K562 (cell line): ENCODE results near the gene CPT1C. TPM values are rescaled to one million over a fixed set of nuclear protein-coding genes. Genes with fewer than 3 reads are reported as not detected.

ENCODE experiments used
- ATF7 ChIP-seq: fragments of 450-650 bp; IDR thresholded peaks from 2 replicates; pipeline ENCODE4 v1.7.1; 2014; ENCODE audit warnings: mild to moderate bottlenecking, moderate library complexity
- CBX2 ChIP-seq: fragments of 200-600 bp; sonication (generic); IDR thresholded peaks from one replicate; pipeline ENCODE4 v1.6.1; 2012; ENCODE audit warnings: mild to moderate bottlenecking, low read length, inconsistent platforms; ENCODE audit not compliant: insufficient read depth, poor library complexity, severe bottlenecking
- CTBP1 ChIP-seq: fragments of 450-650 bp; IDR thresholded peaks from 2 replicates; pipeline ENCODE4 v1.6.1; 2016; ENCODE audit warnings: borderline replicate concordance
- CUX1 ChIP-seq: fragments of 200-800 bp; sonication (Bioruptor generic); IDR thresholded peaks from 2 replicates; pipeline ENCODE4 v1.6.1; 2016; ENCODE audit warnings: missing genetic modification characterization, missing compliant biosample characterization
- KDM5B ChIP-seq: fragments of 200-600 bp; sonication (generic); IDR thresholded peaks from 2 replicates; pipeline ENCODE4 v1.6.1; 2012; ENCODE audit warnings: low read depth, mild to moderate bottlenecking, moderate library complexity, low read length, control low read depth, inconsistent platforms; ENCODE audit not compliant: insufficient replicate concordance
- NBN ChIP-seq: fragments of 450-650 bp; IDR thresholded peaks from 2 replicates; pipeline ENCODE4 v1.6.1; 2016; ENCODE audit warnings: low read depth, mild to moderate bottlenecking
- NFRKB ChIP-seq: fragments of 450-650 bp; IDR thresholded peaks from 2 replicates; pipeline ENCODE4 v1.6.1; 2016; ENCODE audit warnings: low read depth
- PHB ChIP-seq: fragments of 250-450 bp; sonication (Bioruptor Pico); IDR thresholded peaks from 2 replicates; pipeline ENCODE4 v1.5.0; 2021
- TAF9B ChIP-seq: fragments of 450-650 bp; IDR thresholded peaks from 2 replicates; pipeline ENCODE4 v1.6.1; 2018; ENCODE audit warnings: mild to moderate bottlenecking; ENCODE audit not compliant: partially characterized antibody
- ZNF239 ChIP-seq: fragments of 250-450 bp; sonication (Bioruptor Pico); IDR thresholded peaks from 2 replicates; pipeline ENCODE4 v1.4.0; 2020; ENCODE audit warnings: mild to moderate bottlenecking
- ZNF589 ChIP-seq: fragments of 200-800 bp; sonication (Bioruptor generic); IDR thresholded peaks from 2 replicates; pipeline ENCODE4 v1.6.1; 2016; ENCODE audit warnings: low read depth, missing genetic modification characterization, missing compliant biosample characterization
- ZNF75A ChIP-seq: fragments of 450-650 bp; formaldehyde crosslinking; IDR thresholded peaks from 2 replicates; pipeline ENCODE4 v1.4.0; 2020; ENCODE audit warnings: mild to moderate bottlenecking
- polyA plus RNA-seq, 8 experiments: library from polyadenylated mRNA; depleted of rRNA in 4 of 8; stranded (reverse) in 5 of 8; unstranded in 3 of 8; fragments of >200 nt; fragmentation: Nextera tagmentation in 2 of 8; fragmentation: Illumina TruSeq in 1 of 8; extraction: Ambion mirVana in 2 of 8; extraction: Trizol in 1 of 8; gene quantifications; 2 replicates each; pipeline versions ENCODE4 v1.2.1 to v1.2.3, GENCODE V29; 2011 to 2014; ENCODE audit warnings: inconsistent platforms in 1 of 8, missing spikeins in 1 of 8
- total RNA-seq, 7 experiments: library from RNA; depleted of rRNA in 6 of 7; stranded (reverse); fragments of >200 nt in 6 of 7; fragmentation: Illumina TruSeq in 2 of 7; extraction: Trizol in 2 of 7; gene quantifications; 2 replicates each; pipeline versions ENCODE4 v1.2.1 to v1.2.3, GENCODE V29; 2011 to 2021; ENCODE audit warnings: low replicate concordance in 1 of 7
- TF ChIP-seq, protein P1 (sequence below): IDR thresholded peaks from 2 replicates; pipeline ENCODE4 v1.6.1; 2011; ENCODE audit warnings: borderline replicate concordance, low read depth, mild to moderate bottlenecking, moderate library complexity, low read length; ENCODE audit not compliant: insufficient read depth, poor library complexity, severe bottlenecking
- TF ChIP-seq, protein P2 (sequence below): fragments of 450-650 bp; IDR thresholded peaks from 2 replicates; pipeline ENCODE4 v1.6.1; 2016
- TF ChIP-seq, protein P3 (sequence below): fragments of 450-650 bp; formaldehyde crosslinking; IDR thresholded peaks from 2 replicates; pipeline ENCODE4 v1.4.0; 2020; ENCODE audit warnings: mild to moderate bottlenecking, mixed read lengths

The CPT1C gene
- total and polyA plus RNA-seq, 9 of the 15 experiments (the other 6 are each of a cell fraction or from before 2014, with no cell fraction given) = 1.9 to 12.3 (median 3.0) TPM

DNA sequence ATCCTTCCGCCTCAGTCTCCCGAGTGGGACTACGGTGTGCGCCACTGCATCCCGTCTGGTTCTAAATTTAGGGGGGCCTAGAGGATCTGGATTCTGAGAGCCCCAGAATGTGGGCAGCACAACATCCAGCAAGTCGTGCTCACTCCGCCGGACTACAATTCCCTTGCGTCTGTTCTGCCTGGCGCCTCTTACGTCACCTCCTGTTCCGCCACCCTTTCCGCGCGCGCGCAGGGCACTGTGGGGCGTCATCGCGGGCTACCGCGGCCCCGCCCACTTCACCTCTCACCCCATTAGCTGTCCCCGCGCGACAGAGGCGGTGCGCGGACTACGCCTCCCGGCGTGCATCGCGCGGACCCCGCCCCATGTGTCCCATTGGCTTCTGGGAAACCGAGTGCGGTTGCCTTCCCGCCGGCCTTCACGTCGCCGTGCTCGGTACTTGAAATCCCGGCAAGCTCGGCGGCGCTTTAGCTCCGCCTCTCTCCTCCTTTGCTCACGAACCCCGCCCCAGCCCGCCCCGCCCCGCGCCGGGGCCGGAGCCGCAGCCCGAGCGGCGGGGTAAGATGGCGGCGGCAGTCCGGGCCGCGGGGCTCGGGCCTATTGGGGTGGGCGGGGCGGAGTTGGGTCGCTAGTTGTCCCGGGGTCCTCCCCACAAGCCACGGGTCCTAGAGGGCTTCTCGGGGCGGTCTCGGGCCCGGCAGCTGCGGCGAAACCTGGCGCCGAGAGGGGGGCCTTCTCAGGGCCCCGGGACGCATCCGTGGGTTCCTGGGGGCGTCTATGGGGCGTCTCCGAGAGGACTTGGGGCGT is 49.0 kb upstream of the CPT1C start, which contains the start of gene SCAF1 (continued):
- TF ChIP-seq CBX2 (no peak), KDM5B (peak; percentile 74), ZNF589 (CRISPR knock-in tag) (0 out of 2 replicates have a peak, but pooled peaks have one; percentile 21), TAF9B (peak; percentile 28), CTBP1 (peak; percentile 55), NFRKB (no peak; the same call in 1 of the 2 replicates), NBN (no peak; the same call in 1 of the 2 replicates), ZNF75A (CRISPR knock-in tag) (no peak), ATF7 (peak; percentile 98), ZNF239 (no peak), PHB (CRISPR knock-in tag) (0 out of 2 replicates have a peak, but pooled peaks have one; percentile 43), CUX1 (CRISPR knock-in tag) (no peak)
- TF ChIP-seq, protein P1, sequence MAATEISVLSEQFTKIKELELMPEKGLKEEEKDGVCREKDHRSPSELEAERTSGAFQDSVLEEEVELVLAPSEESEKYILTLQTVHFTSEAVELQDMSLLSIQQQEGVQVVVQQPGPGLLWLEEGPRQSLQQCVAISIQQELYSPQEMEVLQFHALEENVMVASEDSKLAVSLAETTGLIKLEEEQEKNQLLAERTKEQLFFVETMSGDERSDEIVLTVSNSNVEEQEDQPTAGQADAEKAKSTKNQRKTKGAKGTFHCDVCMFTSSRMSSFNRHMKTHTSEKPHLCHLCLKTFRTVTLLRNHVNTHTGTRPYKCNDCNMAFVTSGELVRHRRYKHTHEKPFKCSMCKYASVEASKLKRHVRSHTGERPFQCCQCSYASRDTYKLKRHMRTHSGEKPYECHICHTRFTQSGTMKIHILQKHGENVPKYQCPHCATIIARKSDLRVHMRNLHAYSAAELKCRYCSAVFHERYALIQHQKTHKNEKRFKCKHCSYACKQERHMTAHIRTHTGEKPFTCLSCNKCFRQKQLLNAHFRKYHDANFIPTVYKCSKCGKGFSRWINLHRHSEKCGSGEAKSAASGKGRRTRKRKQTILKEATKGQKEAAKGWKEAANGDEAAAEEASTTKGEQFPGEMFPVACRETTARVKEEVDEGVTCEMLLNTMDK = no peak
- TF ChIP-seq, protein P2, sequence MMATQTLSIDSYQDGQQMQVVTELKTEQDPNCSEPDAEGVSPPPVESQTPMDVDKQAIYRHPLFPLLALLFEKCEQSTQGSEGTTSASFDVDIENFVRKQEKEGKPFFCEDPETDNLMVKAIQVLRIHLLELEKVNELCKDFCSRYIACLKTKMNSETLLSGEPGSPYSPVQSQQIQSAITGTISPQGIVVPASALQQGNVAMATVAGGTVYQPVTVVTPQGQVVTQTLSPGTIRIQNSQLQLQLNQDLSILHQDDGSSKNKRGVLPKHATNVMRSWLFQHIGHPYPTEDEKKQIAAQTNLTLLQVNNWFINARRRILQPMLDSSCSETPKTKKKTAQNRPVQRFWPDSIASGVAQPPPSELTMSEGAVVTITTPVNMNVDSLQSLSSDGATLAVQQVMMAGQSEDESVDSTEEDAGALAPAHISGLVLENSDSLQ = peak; percentile 63
- TF ChIP-seq, protein P3, sequence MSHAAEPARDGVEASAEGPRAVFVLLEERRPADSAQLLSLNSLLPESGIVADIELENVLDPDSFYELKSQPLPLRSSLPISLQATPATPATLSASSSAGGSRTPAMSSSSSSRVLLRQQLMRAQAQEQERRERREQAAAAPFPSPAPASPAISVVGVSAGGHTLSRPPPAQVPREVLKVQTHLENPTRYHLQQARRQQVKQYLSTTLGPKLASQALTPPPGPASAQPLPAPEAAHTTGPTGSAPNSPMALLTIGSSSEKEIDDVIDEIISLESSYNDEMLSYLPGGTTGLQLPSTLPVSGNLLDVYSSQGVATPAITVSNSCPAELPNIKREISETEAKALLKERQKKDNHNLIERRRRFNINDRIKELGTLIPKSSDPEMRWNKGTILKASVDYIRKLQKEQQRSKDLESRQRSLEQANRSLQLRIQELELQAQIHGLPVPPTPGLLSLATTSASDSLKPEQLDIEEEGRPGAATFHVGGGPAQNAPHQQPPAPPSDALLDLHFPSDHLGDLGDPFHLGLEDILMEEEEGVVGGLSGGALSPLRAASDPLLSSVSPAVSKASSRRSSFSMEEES (CRISPR knock-in tag) = no peak
